ENCODE measurements around the gene ANKMY1. TPM values are rescaled to one million over a fixed set of nuclear protein-coding genes. Genes with fewer than 3 reads are reported as not detected.
A peak's percentile ranks its signal among the peaks of the same experiment; 100 is the strongest.

The ANKMY1 gene
- total and polyA plus RNA-seq, 2 of the 13 experiments (the other 11 are each of a cell fraction or from before 2014, with no cell fraction given): 11.7 to 18.8 TPM

DNA sequence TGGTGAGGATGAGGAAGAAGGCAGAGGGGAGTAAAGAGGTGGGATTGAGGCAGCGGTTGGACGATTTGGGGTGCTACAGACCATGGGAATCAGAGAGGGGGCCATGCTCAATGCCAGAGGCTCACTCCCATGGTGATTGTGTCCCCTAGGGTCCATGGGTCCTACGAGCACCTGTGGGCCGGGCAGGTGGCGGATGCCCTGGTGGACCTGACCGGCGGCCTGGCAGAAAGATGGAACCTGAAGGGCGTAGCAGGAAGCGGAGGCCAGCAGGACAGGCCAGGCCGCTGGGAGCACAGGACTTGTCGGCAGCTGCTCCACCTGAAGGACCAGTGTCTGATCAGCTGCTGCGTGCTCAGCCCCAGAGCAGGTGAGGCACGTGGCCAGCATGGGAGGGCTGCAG, 34.0 kb upstream of the ANKMY1 start:
- Histone ChIP-seq H2AFZ (ENCODE audit: low read length) (no peak overlapping the region), H3K9ac (ENCODE audit: insufficient read depth, low read depth, low read length) (no peak overlapping the region), H3K27ac (ENCODE audit: extremely low read length, insufficient read depth, low read length) (no peak overlapping the region), H4K20me1 (ENCODE audit: insufficient read depth, low read length) (0 out of 2 replicates have a peak, but pooled peaks cover 3% of the 10 kb centered on the region), H3K4me2 (ENCODE audit: low read depth, low read length) (no peak overlapping the region), H3K27me3 (ENCODE audit: control insufficient read depth in 1 of 2, insufficient read depth in 2 of 2, low read length in 2 of 2) (no peaks in the 10 kb centered on the region), H3K79me2 (ENCODE audit: insufficient read depth, low read length) (peaks cover 34% of the 10 kb centered on the region), H3K9me3 (ENCODE audit: low read length) (no peaks in the 10 kb centered on the region), H3K36me3 (replicated peaks in 1 of 2; ENCODE audit: control insufficient read depth in 1 of 2, insufficient read depth in 2 of 2, low read length in 2 of 2) (peaks cover 22 to 36% of the 10 kb centered on the region in 2 experiments), H3K4me3 (replicated peaks in 1 of 3; ENCODE audit: insufficient read depth in 1 of 3, low read depth in 2 of 3, low read length in 3 of 3) (no peak overlapping the region), H3K4me1 (ENCODE audit: insufficient read depth, low read length) (peaks cover 37% of the 10 kb centered on the region)
- WGBS (ENCODE audit: low lambda C conversion rate): 97% methylated on average over 13 of the region's 13 CpGs
- in situ Hi-C loops (cut with HindIII; ENCODE audit: extremely low pct_ligation_motif_present, low pct_unique_long_range_greater_than_20kb) (no loop called here), intact Hi-C loops (cut with micrococcal nuclease; ENCODE audit: unreplicated experiment) (no loop called here)
- FAIRE-seq: no peak
- TF ChIP-seq BRD4 (CRISPR knock-in tag; IDR thresholded peaks at IDR 0.05): no peak
- TF ChIP-seq RBFOX2 (IDR thresholded peaks at IDR 0.05; ENCODE audit: low read depth, low read length): 0 out of 2 replicates have a peak, but pooled peaks have one; percentile 19
- TF ChIP-seq ARID2 (CRISPR knock-in tag; IDR thresholded peaks at IDR 0.05; ENCODE audit: borderline replicate concordance): no peak
- TF ChIP-seq AGO2 (optimal IDR thresholded peaks at IDR 0.05; ENCODE audit: low read depth, low read length): peak; percentile 49
- no peak for ATAC-seq
- DNase-seq (ENCODE audit: low spot score): no peak
- CTCF ChIA-PET (ENCODE audit: low intra/inter-chr PET ratio, low total read pairs): no interaction called here
- POLR2A ChIA-PET: no interaction called here
- BruUV-seq (replicated peaks): no TSS peak

DNA sequence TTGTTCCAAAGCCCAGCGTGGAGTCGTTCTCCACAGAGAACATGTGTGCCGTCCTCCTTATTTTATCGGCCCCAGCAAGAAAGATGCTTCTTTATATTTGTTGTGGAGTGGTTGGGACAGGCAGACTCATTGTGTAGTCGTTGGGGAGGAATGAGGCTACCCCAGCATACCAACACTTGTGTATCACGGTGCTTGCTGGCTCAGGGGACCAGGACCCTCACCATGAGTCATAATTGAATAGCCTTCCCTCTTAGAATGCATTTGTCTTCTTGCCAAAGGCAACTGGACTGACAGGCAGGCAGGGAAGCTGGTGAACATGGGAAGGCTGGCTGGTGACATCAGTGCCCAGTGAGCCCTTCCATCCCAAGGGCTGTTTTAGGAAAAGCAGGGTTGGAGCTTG, 33.4 kb upstream of the ANKMY1 start:
- no peak overlapping the region for H2AFZ ChIP-seq (ENCODE audit: low read length)
- no peaks in the 10 kb centered on the region for H3K27me3 ChIP-seq (ENCODE audit: control insufficient read depth in 1 of 2, insufficient read depth in 2 of 2, low read length in 2 of 2)
- H3K27ac ChIP-seq (ENCODE audit: extremely low read length, insufficient read depth, low read length): no peak overlapping the region
- no peak overlapping the region for H3K4me3 ChIP-seq (replicated peaks in 1 of 3; ENCODE audit: insufficient read depth in 1 of 3, low read depth in 2 of 3, low read length in 3 of 3)
- peaks cover 22 to 36% of the 10 kb centered on the region in 2 experiments for H3K36me3 ChIP-seq (replicated peaks in 1 of 2; ENCODE audit: control insufficient read depth in 1 of 2, insufficient read depth in 2 of 2, low read length in 2 of 2)
- ChIA-PET CTCF (ENCODE audit: low intra/inter-chr PET ratio, low total read pairs) (no interaction called here), POLR2A (no interaction called here)
- FAIRE-seq (no peak), DNase-seq (ENCODE audit: low spot score) (no peak), ATAC-seq (no peak)
- no TSS peak for BruUV-seq (replicated peaks)
- H3K79me2 ChIP-seq (ENCODE audit: insufficient read depth, low read length): peaks cover 34% of the 10 kb centered on the region
- no peak overlapping the region for H3K4me2 ChIP-seq (ENCODE audit: low read depth, low read length)
- intact Hi-C loops (cut with micrococcal nuclease; ENCODE audit: unreplicated experiment): no loop called here
- WGBS (ENCODE audit: low lambda C conversion rate): 95% methylated on average over 6 of the region's 6 CpGs
- H3K9me3 ChIP-seq (ENCODE audit: low read length): no peaks in the 10 kb centered on the region
- H3K9ac ChIP-seq (ENCODE audit: insufficient read depth, low read depth, low read length): no peak overlapping the region
- in situ Hi-C loops (cut with HindIII; ENCODE audit: extremely low pct_ligation_motif_present, low pct_unique_long_range_greater_than_20kb): no loop called here
- 0 out of 2 replicates have a peak, but pooled peaks cover 3% of the 10 kb centered on the region for H4K20me1 ChIP-seq (ENCODE audit: insufficient read depth, low read length)
- peaks cover 31% of the 10 kb centered on the region for H3K4me1 ChIP-seq (ENCODE audit: insufficient read depth, low read length)
- no peak for TF ChIP-seq CBX5 (CRISPR knock-in tag; IDR thresholded peaks at IDR 0.05; ENCODE audit: borderline replicate concordance)
- no peak for TF ChIP-seq SRSF4 (IDR thresholded peaks at IDR 0.05; ENCODE audit: low read depth, low read length, poor library complexity, severe bottlenecking)
- TF ChIP-seq ZFX (CRISPR knock-in tag; IDR thresholded peaks at IDR 0.05; ENCODE audit: low read depth): no peak
- TF ChIP-seq ZNF547 (CRISPR knock-in tag; IDR thresholded peaks at IDR 0.05): no peak
- TF ChIP-seq ZSCAN20 (CRISPR knock-in tag; IDR thresholded peaks at IDR 0.05; ENCODE audit: borderline replicate concordance): no peak
- TF ChIP-seq CHD2 (IDR thresholded peaks at IDR 0.05; ENCODE audit: low read depth, low read length): no peak
- no peak for TF ChIP-seq REST (IDR thresholded peaks at IDR 0.05; ENCODE audit: borderline replicate concordance in 1 of 2, low read depth in 1 of 2, low read length in 2 of 2)
- TF ChIP-seq, protein P1, sequence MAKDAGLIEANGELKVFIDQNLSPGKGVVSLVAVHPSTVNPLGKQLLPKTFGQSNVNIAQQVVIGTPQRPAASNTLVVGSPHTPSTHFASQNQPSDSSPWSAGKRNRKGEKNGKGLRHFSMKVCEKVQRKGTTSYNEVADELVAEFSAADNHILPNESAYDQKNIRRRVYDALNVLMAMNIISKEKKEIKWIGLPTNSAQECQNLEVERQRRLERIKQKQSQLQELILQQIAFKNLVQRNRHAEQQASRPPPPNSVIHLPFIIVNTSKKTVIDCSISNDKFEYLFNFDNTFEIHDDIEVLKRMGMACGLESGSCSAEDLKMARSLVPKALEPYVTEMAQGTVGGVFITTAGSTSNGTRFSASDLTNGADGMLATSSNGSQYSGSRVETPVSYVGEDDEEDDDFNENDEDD (CRISPR knock-in tag; IDR thresholded peaks at IDR 0.05; ENCODE audit: borderline replicate concordance): no peak
- TF ChIP-seq ZNF30 (CRISPR knock-in tag; IDR thresholded peaks at IDR 0.05): no peak
- TF ChIP-seq ZBTB21 (CRISPR knock-in tag; IDR thresholded peaks at IDR 0.05): no peak
- TF ChIP-seq NAIF1 (CRISPR knock-in tag; IDR thresholded peaks at IDR 0.05; ENCODE audit: borderline replicate concordance): no peak

Measured in HepG2 (cell line).